Measurements from ENCODE around the gene GPC5.

DNA sequence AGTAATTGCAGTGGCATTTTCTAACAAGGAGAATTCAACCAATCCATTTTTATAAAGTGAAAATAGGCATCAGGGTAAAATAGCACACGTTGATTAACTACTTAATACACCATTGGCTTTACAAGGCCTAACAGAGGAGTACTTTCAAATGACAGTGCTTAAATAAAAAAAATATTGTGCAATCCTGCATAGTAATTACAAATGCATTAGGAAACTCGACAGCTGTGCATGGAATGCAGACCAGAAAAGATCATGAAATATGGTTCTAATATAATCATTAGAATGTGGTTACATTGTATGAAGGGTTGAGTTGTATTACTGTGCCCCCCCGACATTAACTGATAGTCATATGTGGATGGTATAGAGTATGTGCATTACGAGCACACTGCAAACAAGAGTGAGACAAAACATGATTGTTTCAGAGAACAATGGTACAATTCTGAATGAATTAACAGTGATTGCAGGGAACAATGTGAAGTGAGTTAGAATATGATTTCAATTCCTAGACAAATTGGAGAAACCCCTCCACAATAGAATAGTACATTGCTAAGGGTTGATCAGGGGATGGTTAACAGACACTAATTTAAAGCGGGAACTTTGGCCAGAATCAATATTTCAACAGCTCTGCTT, 270.6 kb downstream of the GPC5 start:
- TF ChIP-seq YY1 (IDR thresholded peaks at IDR 0.05; ENCODE audit: insufficient read depth, insufficient read length) (no peak), SUZ12 (IDR thresholded peaks at IDR 0.05; ENCODE audit: extremely low read depth, insufficient read depth, insufficient read length) (no peak), ZNF274 (IDR thresholded peaks at IDR 0.05; ENCODE audit: low read depth, low read length) (no peak)
